HAP-1 (cell line): ENCODE results near the gene UBL4B.

Experiments
- DNase-seq, 2 experiments: peaks; one replicate each; pipeline ENCODE4 v3.0.0-alpha.2; 2016 to 2020; ENCODE audit warnings: low spot score in 2 of 2
- H3K27me3 ChIP-seq: fragments of 250-450 bp; sonication (Bioruptor Pico); 2 replicates; pipeline ENCODE4 v1.5.1; 2020; ENCODE audit warnings: low read depth, mild to moderate bottlenecking, moderate library complexity
- H3K36me3 ChIP-seq: fragments of 250-450 bp; sonication (Bioruptor Pico); replicated peaks from 2 replicates; pipeline ENCODE4 v1.5.1; 2020; ENCODE audit warnings: mild to moderate bottlenecking
- H3K4me1 ChIP-seq: fragments of 250-450 bp; sonication (Bioruptor Pico); 2 replicates; pipeline ENCODE4 v1.5.1; 2020; ENCODE audit warnings: mild to moderate bottlenecking
- H3K4me3 ChIP-seq: fragments of 250-450 bp; sonication (Bioruptor Pico); 2 replicates; pipeline ENCODE4 v1.5.1; 2020; ENCODE audit warnings: mild to moderate bottlenecking, moderate library complexity
- H3K9me3 ChIP-seq: fragments of 250-450 bp; sonication (Bioruptor Pico); 2 replicates; pipeline ENCODE4 v1.5.1; 2020; ENCODE audit warnings: mild to moderate bottlenecking, moderate library complexity
- in situ Hi-C: fragments of 300-500 bp; cut with MboI; formaldehyde crosslinking; loops from 3 replicates; pipeline ENCODE4 v1.14.3; 2020; ENCODE audit warnings: low sequenced_read_pairs, inconsistent platforms, mixed read lengths

The UBL4B gene

DNA sequence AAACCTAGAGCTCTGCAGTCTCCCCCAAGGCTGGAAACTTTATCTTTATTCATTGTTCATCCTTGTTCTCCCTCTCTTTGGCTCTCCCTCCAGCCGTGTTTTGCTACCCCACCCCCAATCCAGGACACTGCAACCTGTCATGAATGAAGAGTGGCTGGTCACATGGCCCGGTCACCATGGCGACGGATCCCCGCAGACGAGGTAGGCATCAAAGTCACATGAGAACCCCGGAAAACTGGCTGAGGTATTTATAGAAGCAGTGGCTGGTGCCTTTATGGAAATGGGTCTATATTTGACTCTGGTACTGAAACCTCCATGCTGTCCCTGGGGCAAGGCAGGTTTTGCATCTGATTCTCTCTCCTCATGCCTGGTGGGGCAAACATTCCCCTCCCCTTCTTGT, 24.7 kb downstream of the UBL4B start:
- no peaks in the 10 kb centered on the region for H3K4me1 ChIP-seq
- peaks cover 38% of the 10 kb centered on the region for H3K27me3 ChIP-seq
- no peak overlapping the region for H3K4me3 ChIP-seq
- H3K9me3 ChIP-seq, result no peaks in the 10 kb centered on the region
- in situ Hi-C loops, result no loop called here
- no peaks in the 10 kb centered on the region for H3K36me3 ChIP-seq
- peak in 1 of 2 experiments; percentile 54 for DNase-seq

DNA sequence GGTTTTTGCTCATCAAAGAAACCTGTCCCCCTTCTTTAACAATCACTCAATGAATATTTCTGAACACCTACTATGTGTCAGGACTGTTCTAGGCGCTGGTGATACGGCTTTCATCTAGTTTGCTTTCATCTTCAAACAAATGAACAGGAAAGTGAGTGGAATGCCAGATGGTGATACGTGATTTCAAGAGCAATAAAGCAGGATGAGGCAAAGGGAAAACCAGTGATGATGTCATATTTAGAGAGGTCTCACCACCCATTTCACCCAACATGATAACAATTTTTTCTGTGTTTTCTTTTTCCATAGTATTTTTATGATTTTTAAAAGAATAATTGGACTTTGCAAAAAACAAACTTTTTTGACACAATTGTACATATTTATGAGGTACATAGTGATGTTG, 26.7 kb downstream of the UBL4B start:
- H3K4me1 ChIP-seq, result no peaks in the 10 kb centered on the region
- H3K36me3 ChIP-seq, result no peaks in the 10 kb centered on the region
- no peak for DNase-seq
- in situ Hi-C loops, result no loop called here
- no peak overlapping the region for H3K4me3 ChIP-seq
- H3K9me3 ChIP-seq, result no peaks in the 10 kb centered on the region
- peaks cover 43% of the 10 kb centered on the region for H3K27me3 ChIP-seq

DNA sequence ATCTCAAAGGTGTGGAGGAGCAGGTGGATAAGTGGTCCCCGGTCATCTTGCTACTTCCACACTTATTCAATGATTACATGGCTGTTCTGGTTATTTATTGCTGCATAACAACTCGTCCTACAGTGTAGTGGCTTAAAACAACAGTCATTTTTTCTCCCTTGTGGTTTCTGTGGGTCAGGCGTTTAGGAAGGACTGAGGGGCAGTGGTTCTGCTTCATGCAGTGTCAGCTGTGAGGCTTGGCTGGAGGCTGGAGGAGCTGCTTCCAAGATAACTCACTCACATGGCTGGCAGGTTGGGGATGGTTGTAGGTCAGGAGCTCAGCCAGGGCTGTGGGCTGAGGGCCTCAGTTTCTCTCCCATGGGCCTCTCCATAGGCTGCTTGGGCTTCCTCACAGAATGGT, 32.1 kb downstream of the UBL4B start:
- H3K27me3 ChIP-seq, result peaks cover 42% of the 10 kb centered on the region
- no peaks in the 10 kb centered on the region for H3K9me3 ChIP-seq
- no peaks in the 10 kb centered on the region for H3K4me1 ChIP-seq
- no peak for DNase-seq
- no peaks in the 10 kb centered on the region for H3K36me3 ChIP-seq
- H3K4me3 ChIP-seq, result no peak overlapping the region
- in situ Hi-C loops, result no loop called here

DNA sequence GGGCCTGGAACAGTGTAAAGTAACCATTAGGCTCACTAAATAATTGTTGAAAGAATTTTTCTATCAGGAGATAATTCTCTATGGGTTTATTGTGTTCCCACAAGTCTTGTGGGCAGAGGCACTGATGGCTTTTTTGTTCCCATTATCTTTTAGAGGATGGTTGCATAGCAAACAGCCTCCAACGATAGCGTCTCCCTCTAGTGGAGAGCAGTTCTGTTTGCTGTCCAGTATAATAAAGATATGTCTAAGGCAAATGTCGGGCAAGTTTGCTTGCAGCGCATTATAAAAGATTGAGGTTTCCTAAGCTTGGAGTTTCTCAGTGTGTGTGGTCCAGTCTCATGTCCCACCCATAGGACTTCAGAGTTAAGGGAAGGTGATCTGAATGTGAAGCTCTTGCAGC, 36.7 kb downstream of the UBL4B start:
- H3K4me1 ChIP-seq, result no peaks in the 10 kb centered on the region
- in situ Hi-C loops, result no loop called here
- no peak for DNase-seq
- no peaks in the 10 kb centered on the region for H3K9me3 ChIP-seq
- H3K27me3 ChIP-seq, result peaks cover 32% of the 10 kb centered on the region
- no peak overlapping the region for H3K4me3 ChIP-seq
- no peaks in the 10 kb centered on the region for H3K36me3 ChIP-seq

DNA sequence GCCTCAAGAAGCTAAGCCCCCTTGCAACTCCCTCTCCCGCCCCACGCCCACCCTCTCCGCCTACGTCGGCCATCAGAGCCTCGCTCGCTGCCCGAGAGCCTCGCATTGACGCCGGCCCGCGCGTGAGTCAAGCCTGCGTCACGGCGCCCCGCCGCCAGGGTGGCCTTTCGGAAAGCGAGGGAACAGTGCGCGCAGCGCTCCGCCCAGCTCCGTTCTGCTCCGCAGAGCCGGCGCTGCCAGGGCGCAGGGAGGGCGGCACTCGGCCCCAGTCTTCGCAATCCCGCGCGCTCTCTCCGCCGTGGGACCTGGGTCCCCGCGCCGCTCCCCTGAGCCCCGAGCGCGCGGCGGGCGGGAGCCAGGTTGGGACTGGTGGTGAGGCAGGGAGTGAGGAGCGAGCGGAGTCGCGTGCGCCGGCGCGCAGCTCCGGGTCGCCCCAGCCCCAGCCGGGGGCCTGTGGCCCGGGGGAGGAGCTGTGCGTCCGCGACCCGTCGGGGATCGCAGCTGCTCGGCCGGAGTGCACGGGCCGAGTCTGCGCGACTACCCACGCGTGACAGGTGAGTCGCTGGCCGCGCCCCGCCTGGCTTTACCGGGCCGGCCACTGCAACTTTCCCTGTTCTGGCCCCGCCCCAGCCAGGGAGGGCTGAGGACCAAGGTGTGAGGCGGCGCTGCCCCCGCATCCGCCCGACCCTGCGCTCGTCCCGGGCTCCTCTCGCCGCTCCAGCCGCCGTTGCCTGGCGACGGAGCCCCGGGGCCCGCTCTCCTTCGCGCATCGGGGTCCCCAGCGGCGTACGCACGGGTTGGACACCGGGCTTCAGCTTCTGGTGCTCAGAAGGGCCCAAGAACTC, 38.3 kb downstream of the UBL4B start, which contains the start of gene SLC6A17:
SLC6A17 (plus strand) TSS at position 165 of the 845 bp plus-strand sequence. CDS start 16,436 bp downstream, outside the sequence.
- in situ Hi-C loops, result no loop called here
- Histone ChIP-seq H3K4me3 (no peak within 1 kb of the TSS), H3K4me1 (no peaks in the 10 kb centered on the region), H3K36me3 (no peaks in the 10 kb centered on the region), H3K9me3 (no peaks in the 10 kb centered on the region), H3K27me3 (peaks cover 22% of the 10 kb centered on the region)
- DNase-seq, result no peak

DNA sequence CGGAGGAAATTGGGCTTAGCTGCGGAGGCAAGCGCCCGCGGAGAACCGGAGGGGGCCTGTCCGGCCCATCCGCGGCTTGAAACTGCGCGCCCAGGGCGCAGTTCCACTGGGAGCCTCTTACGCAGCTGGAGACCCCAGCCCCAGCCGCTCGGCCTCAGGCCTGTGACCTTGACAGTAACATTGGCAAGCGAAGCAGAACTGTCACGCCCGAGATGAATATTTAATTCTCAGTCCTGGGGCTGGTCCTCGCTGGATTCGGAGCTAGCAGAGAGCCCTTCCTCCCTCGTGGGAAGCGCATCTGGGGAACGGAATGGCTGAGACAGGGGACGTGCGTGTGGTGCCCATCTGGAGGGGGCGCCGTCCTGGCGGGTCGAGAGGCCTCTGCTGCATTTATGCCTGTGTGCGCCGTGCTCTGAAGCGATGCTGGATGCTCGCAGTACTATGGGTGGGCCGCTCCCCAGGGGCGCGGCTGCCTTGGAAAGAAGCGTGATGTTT, 39.0 kb downstream of the UBL4B start:
- Histone ChIP-seq H3K4me3 (no peak overlapping the region), H3K36me3 (no peaks in the 10 kb centered on the region), H3K4me1 (no peaks in the 10 kb centered on the region), H3K27me3 (peaks cover 20% of the 10 kb centered on the region), H3K9me3 (no peaks in the 10 kb centered on the region)
- no peak for DNase-seq
- in situ Hi-C loops, result no loop called here

DNA sequence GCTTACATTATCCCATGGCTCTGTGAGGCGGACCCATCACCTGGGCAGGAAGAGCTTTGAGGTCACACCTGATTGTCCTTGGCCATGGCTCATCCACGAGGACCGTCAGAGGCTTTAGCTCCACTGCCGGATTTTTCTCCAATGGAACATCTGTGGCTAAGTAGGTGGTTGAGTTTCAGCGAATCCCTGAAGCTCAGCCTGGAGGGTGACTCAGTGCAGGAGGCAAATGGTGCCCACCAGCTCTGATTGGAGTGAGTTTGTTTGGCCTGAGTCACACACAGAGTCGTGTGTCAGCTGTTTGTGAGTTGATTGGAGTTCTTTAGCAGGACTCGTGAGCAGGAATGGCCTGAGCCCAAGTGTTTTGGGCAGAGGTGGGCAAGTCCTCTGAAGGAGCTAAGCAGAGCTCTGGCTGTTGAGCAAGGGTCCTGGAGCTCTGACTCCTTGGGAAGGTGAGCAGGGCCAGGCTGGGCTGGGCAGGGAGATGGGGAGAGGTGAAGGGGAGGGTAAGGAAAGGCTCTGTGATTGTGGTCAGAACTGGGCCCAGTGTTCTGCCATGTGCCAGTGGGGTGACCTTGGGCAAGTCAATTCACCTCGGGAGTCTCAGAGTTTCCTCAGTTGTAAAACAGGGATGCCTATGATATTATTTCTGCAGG, 40.0 kb downstream of the UBL4B start:
- Histone ChIP-seq H3K36me3 (no peaks in the 10 kb centered on the region), H3K9me3 (no peaks in the 10 kb centered on the region), H3K27me3 (peaks cover 16% of the 10 kb centered on the region), H3K4me1 (no peaks in the 10 kb centered on the region), H3K4me3 (no peak overlapping the region)
- in situ Hi-C loops, result no loop called here
- DNase-seq, result no peak

DNA sequence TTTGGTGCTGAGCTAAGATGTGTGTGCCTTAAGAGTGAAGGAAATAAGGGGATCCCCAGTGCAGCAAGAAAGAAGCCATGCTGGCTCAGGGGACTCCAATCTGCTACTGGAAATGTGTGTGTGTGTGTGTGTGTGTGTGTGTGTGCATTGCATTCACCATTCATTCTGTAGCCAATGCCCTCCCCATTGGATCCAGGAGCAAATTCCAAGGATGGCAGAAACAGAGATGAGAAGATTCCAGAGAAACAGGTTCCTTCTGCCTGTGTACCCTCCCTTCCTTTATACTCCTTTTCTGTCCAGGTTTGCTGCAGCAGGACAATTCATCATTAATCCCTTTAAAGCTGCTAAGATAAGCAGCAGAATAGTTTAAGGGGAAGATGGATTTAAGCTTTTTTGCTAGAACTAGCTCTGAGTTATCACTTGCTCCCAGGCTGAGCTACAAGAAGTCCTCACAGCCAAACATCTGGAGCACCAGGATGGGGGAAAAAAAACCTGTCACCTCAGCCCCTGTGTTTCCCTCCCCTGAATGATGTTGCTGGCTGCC, 41.2 kb downstream of the UBL4B start:
- peaks cover 10% of the 10 kb centered on the region for H3K27me3 ChIP-seq
- no peak for DNase-seq
- no peaks in the 10 kb centered on the region for H3K36me3 ChIP-seq
- in situ Hi-C loops, result no loop called here
- no peaks in the 10 kb centered on the region for H3K9me3 ChIP-seq
- H3K4me3 ChIP-seq, result no peak overlapping the region
- H3K4me1 ChIP-seq, result no peaks in the 10 kb centered on the region

DNA sequence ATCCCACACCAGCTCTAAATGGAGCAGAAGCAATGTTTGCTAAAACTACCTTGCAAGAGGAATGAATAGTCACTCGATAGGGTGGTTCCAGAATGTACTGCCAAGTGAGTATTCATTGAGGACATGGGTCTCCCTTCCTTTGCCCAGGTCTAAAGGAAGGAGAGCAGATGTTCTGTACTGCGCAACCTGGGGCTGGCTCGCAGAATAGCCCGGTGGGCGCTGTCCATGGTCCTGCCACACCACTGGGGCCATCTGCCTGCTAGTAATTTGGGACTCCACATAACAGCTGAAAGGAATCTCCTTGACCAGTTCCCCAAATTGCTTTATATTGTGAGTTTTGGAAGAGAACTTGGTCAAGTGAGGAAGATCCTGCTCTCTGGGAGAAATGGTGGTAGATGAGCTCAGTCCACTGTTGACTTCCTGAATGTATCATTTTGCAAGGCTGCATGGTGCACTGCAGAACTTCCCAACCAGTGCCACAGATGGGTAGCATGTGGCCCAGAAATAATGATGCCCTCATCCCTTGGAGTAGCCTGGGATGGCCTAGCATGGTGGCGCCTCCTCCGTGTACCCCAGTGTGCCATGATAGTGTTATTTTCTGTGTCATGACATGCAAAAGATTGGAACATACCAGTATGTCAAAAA, 43.8 kb downstream of the UBL4B start:
- Histone ChIP-seq H3K36me3 (no peaks in the 10 kb centered on the region), H3K27me3 (peaks cover 21% of the 10 kb centered on the region), H3K9me3 (no peaks in the 10 kb centered on the region), H3K4me1 (no peaks in the 10 kb centered on the region), H3K4me3 (no peak overlapping the region)
- peak; percentile 23 to 78 for DNase-seq
- in situ Hi-C loops, result no loop called here

DNA sequence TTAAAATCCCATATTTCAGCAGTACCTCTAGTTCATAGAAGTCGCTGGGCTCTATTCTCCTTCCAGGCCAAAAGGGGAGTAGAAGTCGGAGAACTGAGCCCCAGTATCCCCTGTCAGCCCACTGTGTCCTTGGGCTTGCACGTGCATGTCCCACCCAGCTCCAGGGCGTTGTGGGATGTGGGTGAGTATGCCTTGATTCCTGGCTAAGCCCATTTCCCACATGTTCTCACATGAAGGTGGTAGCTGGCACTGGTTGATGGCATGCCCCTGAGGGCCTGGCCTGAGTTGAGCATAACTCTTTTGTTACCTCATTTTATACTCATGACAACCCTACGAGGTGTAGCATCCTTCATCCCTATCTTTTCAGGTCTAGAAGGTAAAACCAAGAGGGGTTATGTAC, 46.0 kb downstream of the UBL4B start:
- peaks cover 32% of the 10 kb centered on the region for H3K27me3 ChIP-seq
- H3K4me3 ChIP-seq, result no peak overlapping the region
- H3K9me3 ChIP-seq, result no peaks in the 10 kb centered on the region
- in situ Hi-C loops, result no loop called here
- no peak for DNase-seq
- no peaks in the 10 kb centered on the region for H3K4me1 ChIP-seq
- H3K36me3 ChIP-seq, result no peaks in the 10 kb centered on the region

DNA sequence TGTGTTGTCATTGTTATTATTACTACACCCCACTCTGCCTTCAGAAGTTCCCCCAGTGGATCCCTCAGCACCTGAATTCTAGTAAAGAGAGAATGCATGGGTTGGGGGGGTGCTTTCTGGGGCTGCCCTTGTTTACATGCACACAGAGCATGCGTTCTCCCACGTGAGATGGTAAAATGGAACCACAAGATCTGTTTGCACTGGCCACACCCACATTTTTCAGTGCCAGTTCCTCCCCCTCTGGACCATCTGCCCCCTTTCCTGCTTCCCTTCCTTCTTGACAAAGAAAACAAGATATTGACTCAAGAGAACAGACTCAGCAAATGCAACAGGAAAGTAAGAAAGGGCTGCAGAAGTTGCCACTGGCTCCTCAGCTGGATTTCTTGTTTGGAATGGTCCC, 46.9 kb downstream of the UBL4B start:
- H3K4me1 ChIP-seq, result no peaks in the 10 kb centered on the region
- H3K27me3 ChIP-seq, result peaks cover 38% of the 10 kb centered on the region
- no peaks in the 10 kb centered on the region for H3K36me3 ChIP-seq
- no peak overlapping the region for H3K4me3 ChIP-seq
- no peak for DNase-seq
- no peaks in the 10 kb centered on the region for H3K9me3 ChIP-seq
- in situ Hi-C loops, result no loop called here

DNA sequence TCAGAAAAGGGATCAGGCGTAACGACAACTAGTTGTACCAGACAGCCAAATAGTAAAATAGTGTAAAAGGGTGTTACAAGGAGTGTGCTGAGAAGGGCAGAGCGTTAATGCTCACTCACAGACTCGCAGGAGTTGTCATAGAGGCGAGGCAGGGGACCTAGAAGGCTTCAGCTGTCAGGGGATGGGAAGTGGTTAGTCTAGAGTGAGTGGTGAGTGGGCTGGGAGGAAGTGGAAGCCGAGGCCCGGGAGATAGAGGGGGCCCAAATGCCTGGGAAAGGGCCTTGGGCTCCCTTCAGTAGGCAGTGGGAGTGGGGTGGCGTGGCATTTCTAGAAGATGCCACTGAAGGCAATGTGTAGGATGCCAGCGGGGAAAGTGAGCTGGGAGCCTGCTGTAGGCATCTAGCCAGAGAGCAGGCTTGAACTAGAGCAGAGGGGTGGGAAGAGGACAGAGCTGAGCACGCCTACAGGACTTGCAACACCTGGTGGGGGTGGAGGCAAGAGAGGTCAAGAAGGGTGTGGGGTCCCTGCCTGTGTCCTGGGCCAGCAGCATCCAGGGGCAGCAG, 48.4 kb downstream of the UBL4B start:
- Histone ChIP-seq H3K4me1 (no peaks in the 10 kb centered on the region), H3K36me3 (no peaks in the 10 kb centered on the region), H3K27me3 (peaks cover 50% of the 10 kb centered on the region), H3K9me3 (no peaks in the 10 kb centered on the region), H3K4me3 (no peak overlapping the region)
- no peak for DNase-seq
- in situ Hi-C loops, result no loop called here

DNA sequence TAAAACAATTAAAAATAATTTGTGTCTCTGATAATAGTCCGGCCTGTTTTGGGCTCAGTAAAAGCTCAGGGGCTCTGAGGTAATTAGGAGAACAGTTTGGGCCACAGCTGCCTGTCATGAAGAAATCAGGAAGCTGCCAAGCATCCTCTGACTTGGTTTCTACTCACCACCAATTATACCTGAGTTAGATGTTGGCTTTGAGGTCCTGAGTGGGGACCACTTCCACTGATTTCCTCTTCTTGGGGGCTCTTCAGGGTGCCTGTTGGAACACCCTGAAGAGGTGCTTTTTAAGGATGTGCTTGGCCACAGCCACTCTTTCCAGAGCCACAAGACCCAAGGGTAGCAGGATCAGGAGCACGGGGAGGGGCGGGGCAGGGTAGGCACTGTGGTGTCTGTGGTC, 48.9 kb downstream of the UBL4B start:
- in situ Hi-C loops, result no loop called here
- Histone ChIP-seq H3K4me3 (no peak overlapping the region), H3K9me3 (no peaks in the 10 kb centered on the region), H3K27me3 (peaks cover 52% of the 10 kb centered on the region), H3K36me3 (no peaks in the 10 kb centered on the region), H3K4me1 (no peaks in the 10 kb centered on the region)
- DNase-seq, result no peak
